DND-41 (cell line): Measurements from ENCODE around the gene SLC25A43.

Experiments
- ATAC-seq: fragments of 200-7000 bp; cut with Tn5 transposase; 3 replicates; pipeline ENCODE4 v1.9.1; 2021; ENCODE audit warnings: low read depth; ENCODE audit not compliant: insufficient read depth
- DNase-seq: peaks from one replicate; pipeline ENCODE4 v3.0.0-alpha.2; 2020
- H2AFZ ChIP-seq: 2 replicates; pipeline ENCODE4 v1.6.0; 2012; ENCODE audit warnings: low read depth, low read length
- H3K27ac ChIP-seq: 2 replicates; pipeline ENCODE4 v1.5.1; 2012; ENCODE audit warnings: low read length, inconsistent platforms
- H3K27me3 ChIP-seq: fragments of 200-600 bp; sonication (generic); 2 replicates; pipeline ENCODE4 v1.6.0; 2012; ENCODE audit warnings: low read length, mild to moderate bottlenecking, inconsistent platforms; ENCODE audit not compliant: insufficient read depth, poor library complexity
- H3K36me3 ChIP-seq: 2 replicates; pipeline ENCODE4 v1.5.1; 2012; ENCODE audit warnings: low read length, inconsistent platforms; ENCODE audit not compliant: insufficient read depth
- H3K4me1 ChIP-seq: 2 replicates; pipeline ENCODE4 v1.5.1; 2012; ENCODE audit warnings: mild to moderate bottlenecking, low read length; ENCODE audit not compliant: insufficient read depth
- H3K4me2 ChIP-seq: 2 replicates; pipeline ENCODE4 v1.6.0; 2012; ENCODE audit warnings: mild to moderate bottlenecking, moderate library complexity, low read length, inconsistent platforms; ENCODE audit not compliant: insufficient read depth
- H3K4me3 ChIP-seq, 2 experiments: fragments of 200-600 bp in 1 of 2; shearing (Covaris generic) in 1 of 2; 2 replicates each; pipeline ENCODE4 v1.5.1; 2012 to 2016; ENCODE audit warnings: inconsistent platforms in 2 of 2, low read length in 2 of 2, mild to moderate bottlenecking in 2 of 2, low read depth in 1 of 2, moderate library complexity in 1 of 2
- H3K79me2 ChIP-seq: 2 replicates; pipeline ENCODE4 v1.6.0; 2012; ENCODE audit warnings: low read length, inconsistent platforms; ENCODE audit not compliant: insufficient read depth
- H3K9ac ChIP-seq: 2 replicates; pipeline ENCODE4 v1.6.0; 2012; ENCODE audit warnings: low read depth, mild to moderate bottlenecking, inconsistent platforms, low read length, moderate library complexity
- H3K9me3 ChIP-seq: 2 replicates; pipeline ENCODE4 v1.5.1; 2012; ENCODE audit warnings: low read length, moderate library complexity, mild to moderate bottlenecking, inconsistent platforms; ENCODE audit not compliant: insufficient read depth, severe bottlenecking
- H4K20me1 ChIP-seq: 2 replicates; pipeline ENCODE4 v1.6.0; 2012; ENCODE audit warnings: low read length; ENCODE audit not compliant: insufficient read depth
- EZH2 ChIP-seq: IDR thresholded peaks from 3 replicates; pipeline ENCODE4 v1.6.1; 2012; ENCODE audit warnings: borderline replicate concordance, low read depth, mild to moderate bottlenecking, moderate library complexity, low read length, inconsistent platforms; ENCODE audit not compliant: severe bottlenecking
- TF ChIP-seq, protein P1 (sequence below): IDR thresholded peaks from 2 replicates; pipeline ENCODE4 v1.5.1; 2012; ENCODE audit warnings: borderline replicate concordance, low read length, moderate library complexity, mild to moderate bottlenecking; ENCODE audit not compliant: poor library complexity, severe bottlenecking; ENCODE audit errors: extremely low read depth

Gene SLC25A43

DNA sequence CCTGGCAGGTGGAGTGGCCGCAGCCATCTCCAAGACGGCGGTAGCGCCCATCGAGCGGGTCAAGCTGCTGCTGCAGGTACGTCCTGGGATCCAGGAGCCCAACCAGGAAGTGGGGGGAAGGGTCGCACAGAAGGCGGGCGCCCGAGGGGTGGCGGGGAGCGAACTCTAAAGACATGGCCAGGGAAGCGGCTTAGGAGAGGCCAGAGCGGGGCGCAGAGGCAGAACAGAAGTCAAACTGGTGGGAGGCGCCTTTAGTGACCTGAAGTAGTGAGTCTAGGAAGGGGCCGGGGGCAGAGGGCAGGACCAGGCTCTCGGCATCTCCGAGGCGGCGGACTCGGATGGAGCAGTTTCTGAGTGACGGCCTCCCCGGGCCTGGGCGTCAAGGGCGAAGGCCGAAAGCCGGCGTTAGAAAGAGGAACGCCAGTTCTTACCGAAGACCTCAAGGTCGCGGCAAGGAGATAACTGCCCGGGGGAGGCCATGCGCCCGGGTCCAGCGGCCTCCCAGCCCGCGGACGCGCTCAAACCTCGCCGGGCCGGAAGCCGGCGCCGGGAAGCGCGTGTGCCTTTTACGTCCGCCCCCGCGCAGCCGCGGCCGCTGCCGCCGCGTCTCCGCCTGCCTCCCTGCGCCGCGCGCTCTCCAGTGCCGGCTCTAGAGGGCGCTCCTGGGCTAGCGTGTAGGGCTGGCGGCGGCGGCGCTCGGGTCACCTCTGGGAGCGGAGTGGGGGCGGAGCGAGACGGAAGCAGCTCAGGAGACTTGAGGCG is 69.6 kb downstream of the SLC25A43 start:
- TF ChIP-seq, protein P1, sequence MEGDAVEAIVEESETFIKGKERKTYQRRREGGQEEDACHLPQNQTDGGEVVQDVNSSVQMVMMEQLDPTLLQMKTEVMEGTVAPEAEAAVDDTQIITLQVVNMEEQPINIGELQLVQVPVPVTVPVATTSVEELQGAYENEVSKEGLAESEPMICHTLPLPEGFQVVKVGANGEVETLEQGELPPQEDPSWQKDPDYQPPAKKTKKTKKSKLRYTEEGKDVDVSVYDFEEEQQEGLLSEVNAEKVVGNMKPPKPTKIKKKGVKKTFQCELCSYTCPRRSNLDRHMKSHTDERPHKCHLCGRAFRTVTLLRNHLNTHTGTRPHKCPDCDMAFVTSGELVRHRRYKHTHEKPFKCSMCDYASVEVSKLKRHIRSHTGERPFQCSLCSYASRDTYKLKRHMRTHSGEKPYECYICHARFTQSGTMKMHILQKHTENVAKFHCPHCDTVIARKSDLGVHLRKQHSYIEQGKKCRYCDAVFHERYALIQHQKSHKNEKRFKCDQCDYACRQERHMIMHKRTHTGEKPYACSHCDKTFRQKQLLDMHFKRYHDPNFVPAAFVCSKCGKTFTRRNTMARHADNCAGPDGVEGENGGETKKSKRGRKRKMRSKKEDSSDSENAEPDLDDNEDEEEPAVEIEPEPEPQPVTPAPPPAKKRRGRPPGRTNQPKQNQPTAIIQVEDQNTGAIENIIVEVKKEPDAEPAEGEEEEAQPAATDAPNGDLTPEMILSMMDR, result peak; percentile 80
- no peak for TF ChIP-seq EZH2
- Histone ChIP-seq H3K4me3 (peak overlapping the region; percentile 91 to 97), H3K36me3 (peaks cover 25% of the 10 kb centered on the region), H3K4me2 (peak overlapping the region; percentile 97), H4K20me1 (peaks cover 18% of the 10 kb centered on the region), H3K4me1 (peaks cover 15% of the 10 kb centered on the region), H3K9me3 (no peaks in the 10 kb centered on the region), H3K27ac (peak overlapping the region; percentile 99), H3K9ac (peak overlapping the region; percentile 88), H2AFZ (peak overlapping the region; percentile 63), H3K79me2 (peaks cover 18% of the 10 kb centered on the region), H3K27me3 (no peaks in the 10 kb centered on the region)
- DNase-seq (peak; percentile 87), ATAC-seq (peak; percentile 70)

DNA sequence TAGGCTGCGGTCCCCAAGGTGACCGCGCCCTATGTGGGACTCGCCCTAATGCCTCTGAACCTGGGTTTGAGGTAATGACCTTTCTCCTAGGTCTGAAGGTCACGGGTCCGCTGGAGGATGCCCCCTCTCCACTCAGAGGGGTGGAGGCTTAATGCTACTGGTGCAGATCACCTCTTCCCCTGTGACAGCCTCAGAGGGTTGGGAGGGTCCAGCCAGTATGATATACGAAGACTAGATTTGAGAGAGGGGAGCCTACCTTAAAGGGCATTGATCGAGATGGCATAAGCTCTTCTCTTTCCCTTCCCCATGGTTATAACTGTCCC is 70.1 kb downstream of the SLC25A43 start:
- H3K79me2 ChIP-seq, result peaks cover 18% of the 10 kb centered on the region
- H3K36me3 ChIP-seq, result peaks cover 25% of the 10 kb centered on the region
- H3K4me1 ChIP-seq, result peaks cover 15% of the 10 kb centered on the region
- H2AFZ ChIP-seq, result no peak overlapping the region
- ATAC-seq (no peak), DNase-seq (no peak)
- TF ChIP-seq EZH2, result no peak
- TF ChIP-seq, protein P1, result no peak
- H3K4me2 ChIP-seq, result peak overlapping the region; percentile 97
- peaks cover 18% of the 10 kb centered on the region for H4K20me1 ChIP-seq
- H3K9ac ChIP-seq, result peak overlapping the region; percentile 88
- no peaks in the 10 kb centered on the region for H3K27me3 ChIP-seq
- H3K27ac ChIP-seq, result peak overlapping the region; percentile 83
- H3K4me3 ChIP-seq, result peak overlapping the region; percentile 37 to 97; a peak in 3 of 4 replicates
- no peaks in the 10 kb centered on the region for H3K9me3 ChIP-seq

DNA sequence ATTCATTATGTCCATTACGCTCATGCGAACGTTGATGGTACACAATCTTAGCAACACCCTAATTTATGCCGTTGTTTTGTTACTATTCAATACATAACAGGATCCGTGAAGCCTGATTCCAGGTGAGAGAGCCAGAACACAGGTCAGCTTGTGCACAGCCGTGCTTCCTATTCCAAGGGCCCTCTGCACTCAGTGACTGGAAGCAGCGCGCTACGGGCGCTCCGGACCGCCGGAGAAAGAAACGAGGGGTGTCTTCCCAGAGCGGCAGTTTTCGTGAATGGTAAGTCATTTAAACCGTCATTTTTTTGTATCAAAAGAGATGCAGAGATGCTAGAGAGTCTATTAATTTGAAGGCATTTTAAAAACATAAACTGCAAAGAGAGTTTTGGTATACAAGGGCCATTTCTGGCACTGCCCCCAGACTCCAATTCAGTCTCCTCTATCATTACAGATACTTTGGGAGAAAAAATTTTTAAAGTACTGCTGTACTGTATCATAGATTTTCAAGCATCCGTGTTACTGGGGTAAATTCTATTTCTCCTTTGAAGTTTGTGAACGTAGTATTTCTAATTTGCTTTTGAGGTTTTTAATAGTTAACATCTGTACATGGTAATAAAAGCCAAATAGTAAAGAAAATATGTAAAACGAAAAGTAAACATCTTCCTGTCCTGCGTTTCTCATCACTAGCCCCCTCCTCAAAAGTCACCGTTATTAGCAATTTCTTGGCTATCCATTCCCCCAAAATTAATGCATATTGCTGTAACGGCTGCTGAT is 75.7 kb downstream of the SLC25A43 start:
- no peaks in the 10 kb centered on the region for H3K27me3 ChIP-seq
- H3K9me3 ChIP-seq, result no peaks in the 10 kb centered on the region
- H2AFZ ChIP-seq, result no peak overlapping the region
- H4K20me1 ChIP-seq, result peaks cover 11% of the 10 kb centered on the region
- no peak overlapping the region for H3K4me3 ChIP-seq
- TF ChIP-seq EZH2, result no peak
- TF ChIP-seq, protein P1, result no peak
- H3K9ac ChIP-seq, result no peak overlapping the region
- H3K79me2 ChIP-seq, result peaks cover 4% of the 10 kb centered on the region; the same call in 1 of the 2 replicates
- H3K36me3 ChIP-seq, result peaks cover 18% of the 10 kb centered on the region
- no peak for ATAC-seq
- H3K4me2 ChIP-seq, result no peak overlapping the region
- no peak overlapping the region for H3K27ac ChIP-seq
- no peak for DNase-seq
- H3K4me1 ChIP-seq, result peaks cover 2% of the 10 kb centered on the region
